ENCODE measurements around the gene CCDC174.
"Not testable (repeated sequence)": the region's sequence is repeated elsewhere in the genome, so short reads cannot be mapped to it uniquely, and the experiment has no call there.

CCDC174 gene

GRCh38 chr3:14652360-14652907 lies 872 bp downstream of the CCDC174 start:
- not testable (repeated sequence) for DNase-seq (ENCODE audit: low read depth)

DNA sequence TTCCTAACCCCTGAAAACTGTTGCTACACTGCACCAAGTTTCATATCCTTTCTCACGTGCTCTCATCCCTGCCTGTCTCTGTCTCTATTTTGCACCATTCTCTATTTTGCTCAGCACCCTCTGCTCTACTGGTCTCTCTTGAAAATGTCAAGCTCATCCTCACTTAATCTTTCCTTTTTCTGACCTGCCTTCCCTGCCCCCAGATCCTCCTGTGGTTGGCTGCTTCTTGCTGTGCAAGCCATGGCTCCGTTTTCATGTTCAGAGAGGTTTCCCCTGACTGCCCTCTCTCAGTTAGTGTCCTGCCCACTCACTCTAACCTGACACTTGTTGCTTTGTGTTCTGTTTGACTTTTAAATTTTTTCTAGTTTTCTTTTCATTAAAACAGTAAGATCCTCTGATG lies 6.0 kb downstream of the CCDC174 start:
- DNase-seq (ENCODE audit: low read depth) = no peak

DNA sequence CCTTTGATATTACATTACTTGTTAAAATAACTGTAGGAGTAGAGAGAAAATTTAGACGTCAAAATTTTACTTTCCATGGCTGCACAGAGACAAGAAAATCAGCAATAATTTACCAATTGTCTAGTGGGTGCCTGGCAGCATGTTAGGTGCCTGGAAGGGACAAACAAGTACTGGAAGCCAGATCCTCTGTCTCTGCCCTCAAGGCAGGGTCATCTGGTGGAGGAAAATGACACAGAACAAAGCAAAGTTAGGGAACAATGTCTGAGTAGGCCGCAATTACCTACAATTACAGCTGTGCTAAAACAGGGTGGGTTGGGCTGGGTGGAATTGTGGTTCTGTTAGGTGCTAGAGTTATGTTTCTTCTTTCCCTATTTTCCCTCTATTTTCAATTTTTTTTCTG lies 7.4 kb downstream of the CCDC174 start:
- no peak for DNase-seq (ENCODE audit: low read depth)

DNA sequence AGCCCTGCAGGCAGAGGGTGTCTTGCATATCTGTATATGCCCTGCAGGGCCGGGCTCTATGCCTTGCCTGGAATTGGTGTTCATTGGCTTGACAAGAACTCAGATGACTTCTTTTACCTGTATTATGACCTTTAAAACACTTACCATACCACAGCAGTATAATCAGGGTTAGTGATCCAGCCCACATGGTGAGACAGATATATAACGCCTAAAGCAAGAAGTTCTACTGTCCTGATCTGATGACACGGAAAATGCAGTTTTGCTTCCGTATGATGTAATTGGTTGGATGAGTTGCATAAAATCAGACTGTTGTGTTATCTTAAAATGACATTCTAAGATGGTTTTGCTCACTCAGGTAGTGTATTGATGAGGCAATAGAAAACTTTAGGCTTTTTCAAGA lies 9.4 kb downstream of the CCDC174 start:
- no peak for DNase-seq (ENCODE audit: low read depth)

GRCh38 chr3:14663396-14664135 lies 12.0 kb downstream of the CCDC174 start:
- DNase-seq (ENCODE audit: low read depth) = no peak

DNA sequence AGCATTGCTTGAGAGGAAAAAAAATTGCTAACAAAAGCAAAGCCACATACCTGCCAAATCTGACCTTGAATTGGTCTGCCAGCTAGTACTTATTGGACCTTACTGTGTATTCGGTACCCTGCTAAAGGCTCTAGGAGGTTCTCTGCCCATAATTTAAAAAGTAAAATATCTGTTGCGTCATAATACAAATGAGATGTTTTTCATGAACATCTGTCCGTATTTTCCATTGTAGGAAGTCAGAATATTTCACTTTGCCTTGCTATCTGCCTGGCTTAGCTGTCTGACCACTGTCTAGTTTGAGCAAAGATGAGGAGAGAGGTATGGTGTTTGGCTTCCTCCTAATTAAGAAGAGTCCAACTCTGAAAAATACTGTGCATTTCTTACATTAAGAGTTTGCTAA lies 12.6 kb downstream of the CCDC174 start:
- no peak for DNase-seq (ENCODE audit: low read depth)

DNA sequence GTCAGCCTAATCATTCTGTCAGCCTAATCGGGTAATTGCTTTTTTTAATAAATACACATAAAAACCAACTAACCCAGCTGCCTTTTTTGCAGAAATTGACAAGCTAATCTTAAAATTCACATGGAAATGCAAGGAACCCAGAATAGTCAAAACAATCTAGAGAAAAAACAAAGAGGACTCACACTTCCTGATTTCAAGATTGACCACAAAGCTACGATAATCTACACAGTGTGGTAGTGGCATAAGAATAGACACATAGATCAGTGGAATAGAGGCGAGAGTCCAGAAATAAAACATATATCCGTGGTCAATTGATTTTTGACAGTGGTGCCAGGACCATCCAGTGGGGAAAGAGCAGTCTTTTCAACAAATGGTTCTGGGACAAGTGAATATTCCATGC lies 21.0 kb downstream of the CCDC174 start:
- no peak for DNase-seq (ENCODE audit: low read depth)

GRCh38 chr3:14674841-14675240 lies 23.3 kb downstream of the CCDC174 start, which contains the start of gene C3orf20:
TSS of gene C3orf20 (plus strand) at chr3:14675141. CDS start at chr3:14682714, 7,573 bp downstream.
- DNase-seq (ENCODE audit: low read depth) = no peak

DNA sequence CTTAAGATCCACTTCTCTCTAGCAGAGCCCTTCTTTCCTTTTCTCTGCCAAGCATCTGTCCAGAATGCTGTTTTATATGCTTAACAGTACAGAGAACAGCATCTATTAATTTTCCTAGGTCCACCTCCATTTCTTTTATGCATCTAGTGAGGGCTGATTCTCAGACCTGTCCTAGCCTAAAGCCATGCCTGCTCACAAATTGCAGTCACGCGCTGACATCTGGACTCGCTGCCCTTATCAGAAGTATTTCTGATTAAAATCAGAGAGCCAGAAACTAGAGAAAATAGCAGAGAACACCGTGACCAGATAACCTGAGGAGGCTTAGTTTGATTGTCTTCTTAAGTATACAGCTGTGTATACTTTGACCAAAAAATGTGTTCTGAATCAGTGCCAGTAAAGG lies 25.3 kb downstream of the CCDC174 start:
- no peak for DNase-seq (ENCODE audit: low read depth)

DNA sequence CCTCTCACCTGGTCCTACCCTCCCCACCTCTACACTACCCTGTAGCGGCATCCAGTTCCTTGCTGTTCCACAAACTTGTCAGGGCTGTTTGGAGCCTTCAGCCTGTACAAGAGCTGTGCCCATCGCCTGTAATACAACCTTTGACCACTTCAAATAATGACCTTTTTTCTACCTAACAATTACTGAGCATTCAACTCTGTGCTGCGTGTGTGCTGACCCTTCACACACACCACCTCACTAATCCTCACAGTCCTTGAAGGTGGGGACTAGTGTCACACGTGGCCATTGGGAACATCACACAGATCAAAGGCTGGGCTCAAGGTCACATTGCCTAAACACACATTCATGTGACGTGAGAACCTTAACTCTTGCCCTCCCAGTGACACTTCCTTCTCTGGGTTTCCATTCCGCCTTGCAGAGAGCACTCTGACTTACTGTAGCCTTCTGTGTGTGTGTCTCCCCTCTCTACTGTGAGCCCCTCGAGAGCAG lies 26.5 kb downstream of the CCDC174 start:
- DNase-seq (ENCODE audit: low read depth) = no peak

DNA sequence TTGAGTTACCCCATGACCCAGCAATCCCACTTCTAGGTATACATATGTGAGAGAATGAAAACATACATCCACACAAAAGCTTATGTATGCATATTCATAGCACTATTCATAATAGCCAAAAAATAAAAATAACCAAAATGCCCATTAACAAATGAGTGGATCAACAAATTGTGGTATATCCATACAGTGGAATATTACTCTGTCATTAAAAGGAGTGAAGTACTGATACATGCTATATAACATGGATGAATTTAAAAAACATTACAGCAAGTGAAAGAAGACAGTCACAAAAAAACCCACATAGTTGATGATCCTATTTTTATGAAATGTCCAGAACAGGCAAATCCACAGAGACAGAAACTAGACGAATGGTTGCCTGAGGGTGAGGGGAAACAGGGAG lies 28.6 kb downstream of the CCDC174 start:
- DNase-seq (ENCODE audit: low read depth) = no peak

GRCh38 chr3:14680716-14681115 lies 29.2 kb downstream of the CCDC174 start:
- DNase-seq (ENCODE audit: low read depth) = no peak

GRCh38 chr3:14684447-14684846 lies 32.9 kb downstream of the CCDC174 start:
- DNase-seq (ENCODE audit: low read depth) = no peak

GRCh38 chr3:14685179-14685578 lies 33.6 kb downstream of the CCDC174 start:
- DNase-seq (ENCODE audit: low read depth) = no peak

GRCh38 chr3:14687360-14687759 lies 35.8 kb downstream of the CCDC174 start:
- DNase-seq (ENCODE audit: low read depth) = no peak

GRCh38 chr3:14688525-14688924 lies 37.0 kb downstream of the CCDC174 start:
- DNase-seq (ENCODE audit: low read depth) = no peak

DNA sequence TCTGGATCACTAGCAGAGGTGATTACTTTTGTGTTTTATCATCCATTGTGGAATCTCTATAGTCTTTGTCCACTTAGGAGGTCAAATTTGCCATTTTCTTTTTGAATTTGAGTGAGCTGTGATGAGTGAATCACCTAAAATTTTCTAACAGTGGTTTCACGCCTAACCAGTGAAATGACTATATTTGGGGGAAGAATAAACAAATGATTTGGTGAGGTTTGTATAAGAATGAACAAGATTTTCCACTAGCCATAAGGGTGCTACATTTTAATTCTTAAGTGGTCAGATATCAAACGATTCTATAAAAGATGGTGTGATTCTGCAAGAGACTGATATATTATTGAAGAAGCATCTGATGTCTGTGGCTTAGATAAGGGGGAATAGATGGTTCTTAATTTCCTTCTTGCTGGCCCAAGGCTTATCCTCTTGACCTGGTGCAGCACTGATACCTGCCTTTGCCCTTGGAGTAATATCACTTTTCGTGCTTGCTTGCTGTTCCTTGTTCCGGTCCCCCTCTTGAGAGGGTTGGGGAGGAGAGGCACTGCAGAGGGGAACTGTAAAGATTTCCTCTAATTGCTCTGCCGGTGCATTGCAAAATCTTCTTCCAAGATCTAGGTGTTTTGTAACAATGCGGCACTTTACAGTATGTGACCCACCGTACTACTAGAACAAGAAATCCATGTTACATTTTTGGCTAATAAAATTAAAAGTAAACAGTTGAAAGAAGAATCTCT lies 37.9 kb downstream of the CCDC174 start:
- DNase-seq (ENCODE audit: low read depth) = no peak

- DNase-seq (ENCODE audit: low read depth) = no peak
Observed at GRCh38 chr3:14691239-14691638, 39.7 kb downstream of the CCDC174 start.

- no peak for DNase-seq (ENCODE audit: low read depth)
Observed at GRCh38 chr3:14691719-14692118, 40.2 kb downstream of the CCDC174 start.

DNA sequence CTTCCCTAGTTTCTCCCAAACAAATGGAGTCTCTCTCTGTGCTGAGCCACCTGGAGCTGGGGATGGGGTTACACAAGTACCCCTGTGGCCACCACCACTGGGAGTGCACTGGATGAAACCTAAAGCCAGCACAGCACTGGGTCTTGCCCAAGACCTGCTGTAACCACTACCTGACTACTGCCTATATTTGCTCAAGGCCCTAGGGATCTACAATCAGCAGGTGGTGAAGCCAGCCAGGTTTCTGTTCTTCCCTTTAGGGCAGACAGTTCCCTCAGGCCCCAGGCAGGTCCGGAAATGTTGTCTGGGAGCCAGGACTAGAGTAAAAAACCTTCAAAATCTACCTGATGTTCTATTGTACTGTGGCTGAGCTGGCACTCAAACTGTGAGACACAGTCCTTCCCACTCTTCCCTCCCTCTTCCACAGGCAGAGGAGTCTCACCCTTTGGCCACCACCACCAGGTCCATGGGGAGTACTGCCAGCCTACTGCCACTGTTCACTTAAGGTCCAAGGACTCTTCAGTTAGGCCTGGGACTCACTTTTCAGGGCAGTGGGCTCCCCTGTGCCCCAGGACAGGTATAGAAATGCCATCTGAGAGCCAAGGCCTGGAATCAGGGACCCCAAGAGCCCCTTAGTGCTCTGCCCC lies 47.2 kb downstream of the CCDC174 start:
- no peak for DNase-seq (ENCODE audit: low read depth)

- DNase-seq (ENCODE audit: low read depth) = no peak
Observed at GRCh38 chr3:14699643-14700042, 48.1 kb downstream of the CCDC174 start.

DNA sequence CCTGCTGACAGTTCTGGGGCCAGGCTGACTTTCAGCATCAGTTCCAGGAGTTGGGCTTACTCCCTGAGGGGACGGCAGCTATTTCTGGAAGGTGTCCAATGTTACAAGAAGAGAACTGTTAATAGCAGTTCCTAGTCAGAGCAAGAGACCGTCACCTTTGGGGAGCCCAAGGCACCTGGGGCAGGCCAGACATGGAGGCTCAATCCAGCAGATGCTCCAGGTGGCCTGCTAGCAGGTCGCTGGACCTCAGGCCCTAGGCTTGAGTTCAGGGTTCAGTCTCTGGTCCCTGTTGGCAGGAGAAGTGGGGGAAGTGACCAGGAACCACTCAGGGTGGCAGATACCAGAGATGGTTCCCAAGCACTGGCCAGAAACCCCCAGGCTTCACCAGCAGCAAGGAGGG lies 49.3 kb downstream of the CCDC174 start:
- DNase-seq (ENCODE audit: low read depth) = no peak

DNA sequence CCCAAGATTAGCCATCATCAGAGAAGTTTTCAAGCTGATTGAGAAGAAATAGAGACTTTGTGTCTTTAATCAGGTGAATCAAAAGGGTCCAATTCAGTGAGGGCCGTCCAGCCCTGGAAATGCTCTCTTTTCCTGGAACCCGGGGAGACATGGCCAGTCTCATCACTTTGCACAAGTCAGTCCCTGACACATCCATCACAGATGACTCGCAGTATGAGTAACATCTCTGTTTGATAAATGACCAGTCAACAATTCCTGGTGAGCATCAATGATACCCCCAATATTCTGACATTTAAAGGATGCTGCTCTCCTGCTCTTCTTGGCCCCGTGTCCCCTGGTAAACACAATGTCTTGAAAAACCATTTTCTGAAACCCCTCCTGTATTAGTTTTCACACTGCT lies 50.1 kb downstream of the CCDC174 start:
- DNase-seq (ENCODE audit: low read depth) = no peak
